PC-3 (cell line): ENCODE measurements around the gene ZC3H7A.

ENCODE experiments used
- CTCF ChIP-seq: fragments of 300-600 bp; sonication (generic); conservative IDR thresholded peaks from 2 replicates; pipeline ENCODE4 v1.5.1; 2017; ENCODE audit warnings: antibody characterized with exemption, low read depth, mild to moderate bottlenecking, low read length
- EZH2 ChIP-seq: fragments of 300-600 bp; sonication (generic); IDR thresholded peaks from one replicate; pipeline ENCODE4 v1.6.1; 2017; ENCODE audit warnings: antibody characterized with exemption, mild to moderate bottlenecking, low read length; ENCODE audit not compliant: unreplicated experiment
- EZH2phosphoT487 ChIP-seq: fragments of 300-600 bp; sonication (generic); IDR thresholded peaks from 2 replicates; pipeline ENCODE4 v1.6.1; 2018; ENCODE audit warnings: mild to moderate bottlenecking, antibody characterized with exemption, low read length, borderline replicate concordance

DNA sequence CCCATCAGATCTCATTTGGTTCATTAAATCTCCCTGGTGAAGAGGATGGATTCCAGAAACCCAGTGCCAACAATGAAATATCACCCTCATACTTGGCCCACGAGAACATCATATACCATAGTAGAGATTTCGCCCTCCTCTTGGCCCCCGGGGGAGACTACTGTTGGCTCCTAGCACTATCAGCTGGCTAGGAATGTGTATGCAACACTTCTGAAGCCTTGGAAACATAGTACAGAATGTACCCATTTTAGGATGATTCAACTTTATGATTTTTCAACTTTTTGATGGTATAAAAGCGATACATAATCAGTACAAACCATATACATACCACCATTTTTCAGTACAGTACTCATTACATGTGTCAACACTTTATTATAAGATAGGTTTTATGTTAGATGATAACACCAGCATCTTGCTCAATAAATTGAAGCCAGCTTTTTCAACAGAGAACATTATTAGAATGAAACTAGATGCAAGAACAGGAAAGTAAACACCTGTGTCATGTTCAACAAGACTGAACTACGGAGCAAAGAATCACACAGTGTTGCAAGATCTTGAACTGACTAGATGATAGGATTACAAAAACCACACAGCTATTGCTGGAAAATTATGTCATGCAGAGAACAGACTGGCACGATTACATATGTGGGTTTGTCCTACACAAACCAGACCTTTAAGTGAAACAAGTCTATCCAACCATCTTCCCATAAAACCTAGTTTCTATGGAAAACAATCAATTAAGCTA lies 37.1 kb upstream of the ZC3H7A start:
- TF ChIP-seq CTCF (no peak), EZH2phosphoT487 (no peak), EZH2 (no peak)
